ENCODE data around the gene PRR9. TPM values are rescaled to one million over a fixed set of nuclear protein-coding genes. Genes with fewer than 3 reads are reported as not detected.

The PRR9 gene
- total RNA-seq, 1 donor from 2014 or later = not detected

- Histone ChIP-seq H3K27me3 (no peaks in the 10 kb centered on the region), H3K4me3 (no peak overlapping the region), H3K4me1 (no peaks in the 10 kb centered on the region), H3K9me3 (no peaks in the 10 kb centered on the region), H3K27ac (no peak overlapping the region), H3K36me3 (no peaks in the 10 kb centered on the region)
- DNase-seq (ENCODE audit: low spot score in 2 of 2) = no peak
- TF ChIP-seq CTCF (IDR thresholded peaks at IDR 0.05) = no peak
- intact Hi-C loops (cut with DNase I) = no loop called here
Observed at GRCh38 chr1:153231363-153231762, 14.0 kb downstream of the PRR9 start.

- H3K9me3 ChIP-seq = no peaks in the 10 kb centered on the region
- no peak overlapping the region for H3K27ac ChIP-seq
- no peak for TF ChIP-seq CTCF (IDR thresholded peaks at IDR 0.05)
- H3K4me3 ChIP-seq = no peak overlapping the region
- H3K4me1 ChIP-seq = no peaks in the 10 kb centered on the region
- no peaks in the 10 kb centered on the region for H3K27me3 ChIP-seq
- no peak for DNase-seq (ENCODE audit: low spot score in 2 of 2)
- H3K36me3 ChIP-seq = no peaks in the 10 kb centered on the region
- intact Hi-C loops (cut with DNase I) = no loop called here
Observed at GRCh38 chr1:153231785-153232184, 14.4 kb downstream of the PRR9 start.

GRCh38 chr1:153232553-153232952 lies 15.2 kb downstream of the PRR9 start:
- H3K27ac ChIP-seq = no peak overlapping the region
- H3K9me3 ChIP-seq = no peaks in the 10 kb centered on the region
- no peak overlapping the region for H3K4me3 ChIP-seq
- no peaks in the 10 kb centered on the region for H3K4me1 ChIP-seq
- no peaks in the 10 kb centered on the region for H3K27me3 ChIP-seq
- no peak for DNase-seq (ENCODE audit: low spot score in 2 of 2)
- intact Hi-C loops (cut with DNase I) = no loop called here
- H3K36me3 ChIP-seq = no peaks in the 10 kb centered on the region
- TF ChIP-seq CTCF (IDR thresholded peaks at IDR 0.05) = no peak

- no peak for TF ChIP-seq CTCF (IDR thresholded peaks at IDR 0.05)
Observed at GRCh38 chr1:153233448-153233847, 16.1 kb downstream of the PRR9 start.

GRCh38 chr1:153238527-153238926 lies 21.1 kb downstream of the PRR9 start:
- Histone ChIP-seq H3K27ac (no peak overlapping the region), H3K36me3 (no peaks in the 10 kb centered on the region), H3K27me3 (no peaks in the 10 kb centered on the region), H3K4me1 (no peaks in the 10 kb centered on the region), H3K9me3 (no peaks in the 10 kb centered on the region), H3K4me3 (no peak overlapping the region)
- no peak for DNase-seq (ENCODE audit: low spot score in 2 of 2)
- intact Hi-C loops (cut with DNase I) = no loop called here
- TF ChIP-seq CTCF (IDR thresholded peaks at IDR 0.05) = no peak

More at GRCh38 chr1:153233448-153233847, 16.1 kb downstream of the PRR9 start:
- no peak overlapping the region for H3K27ac ChIP-seq
- H3K36me3 ChIP-seq = no peaks in the 10 kb centered on the region
- DNase-seq (ENCODE audit: low spot score in 2 of 2) = no peak
- intact Hi-C loops (cut with DNase I) = no loop called here
- no peaks in the 10 kb centered on the region for H3K9me3 ChIP-seq
- H3K4me3 ChIP-seq = no peak overlapping the region
- no peaks in the 10 kb centered on the region for H3K27me3 ChIP-seq
- H3K4me1 ChIP-seq = no peaks in the 10 kb centered on the region

- TF ChIP-seq CTCF (IDR thresholded peaks at IDR 0.05) = no peak
- H3K27ac ChIP-seq = no peak overlapping the region
- intact Hi-C loops (cut with DNase I) = no loop called here
- no peak overlapping the region for H3K4me3 ChIP-seq
- no peaks in the 10 kb centered on the region for H3K27me3 ChIP-seq
- H3K9me3 ChIP-seq = no peaks in the 10 kb centered on the region
- no peaks in the 10 kb centered on the region for H3K4me1 ChIP-seq
- H3K36me3 ChIP-seq = no peaks in the 10 kb centered on the region
- no peak for DNase-seq (ENCODE audit: low spot score in 2 of 2)
Observed at GRCh38 chr1:153242160-153242559, 24.8 kb downstream of the PRR9 start.
